Endothelial cell of umbilical vein (primary cell): Measurements from ENCODE around the gene KCNG2. TPM values are rescaled to one million over a fixed set of nuclear protein-coding genes. Genes with fewer than 3 reads are reported as not detected.
"Not testable (repeated sequence)": the region's sequence is repeated elsewhere in the genome, so short reads cannot be mapped to it uniquely, and the experiment has no call there.

ENCODE experiments used
- BruUV-seq: library from RNA; stranded (reverse); fragments of 400-500 nt; replicated peaks from 2 replicates; lab custom pipeline; 2021; lab: Mats Ljungman, UMichigan
- CTCF ChIA-PET: fragments of 300-600, 350-600 bp; sonication (Branson Sonifier 250); formaldehyde crosslinking; loops from one replicate; lab custom pipeline; 2021; ENCODE audit warnings: antibody characterized with exemption, inconsistent platforms; lab: Charles Lee
- POLR2A ChIA-PET: fragments of 300-600, 350-600 bp; sonication (Branson Sonifier 250); formaldehyde crosslinking; loops from one replicate; lab custom pipeline; 2021; ENCODE audit warnings: antibody characterized with exemption, inconsistent platforms; lab: Charles Lee
- DNase-seq: peaks from one replicate; pipeline ENCODE4 v3.0.0-alpha.2; 2011; ENCODE audit warnings: low read depth, low spot score
- FAIRE-seq: peaks from 2 replicates; lab custom pipeline; 2011; peaks lifted over from hg19 to GRCh38; lab: Jason Lieb, UNC
- H2AFZ ChIP-seq: 2 replicates; pipeline ENCODE4 v1.6.0; 2012; ENCODE audit warnings: low read depth, low read length, control low read depth, inconsistent platforms
- H3K27ac ChIP-seq: 2 replicates; pipeline ENCODE4 v1.5.1; 2011; ENCODE audit warnings: low read depth, mild to moderate bottlenecking, control low read depth, low read length, moderate library complexity; ENCODE audit not compliant: insufficient read depth
- H3K27me3 ChIP-seq, 2 experiments: 2 replicates each; pipeline versions ENCODE4 v1.6.0 to v1.6.1; 2011; ENCODE audit warnings: low read length in 2 of 2, mixed read lengths in 1 of 2; ENCODE audit not compliant: control insufficient read depth in 2 of 2, insufficient read depth in 2 of 2
- H3K36me3 ChIP-seq, 2 experiments: 2 replicates in 1 of 2; 3 replicates in 1 of 2; pipeline ENCODE4 v1.5.1; 2011; ENCODE audit warnings: low read length in 2 of 2, mild to moderate bottlenecking in 1 of 2, moderate library complexity in 1 of 2; ENCODE audit not compliant: control insufficient read depth in 2 of 2, insufficient read depth in 2 of 2; ENCODE audit errors: extremely low read depth in 1 of 2
- H3K4me1 ChIP-seq: 3 replicates; pipeline ENCODE4 v1.5.1; 2011; ENCODE audit warnings: mild to moderate bottlenecking, low read length; ENCODE audit not compliant: control insufficient read depth, insufficient read depth; ENCODE audit errors: extremely low read depth
- H3K4me2 ChIP-seq: 2 replicates; pipeline ENCODE4 v1.6.1; 2011; ENCODE audit warnings: low read length, control low read depth, mixed read lengths; ENCODE audit not compliant: insufficient read depth
- H3K4me3 ChIP-seq, 3 experiments: fragments of 200-600 bp in 1 of 3; sonication (generic), shearing (Covaris generic) in 1 of 3; replicated peaks in 1 of 3; 2 replicates each; pipeline ENCODE4 v1.5.1; 2011 to 2016; ENCODE audit warnings: control low read depth in 3 of 3, low read length in 3 of 3, mild to moderate bottlenecking in 2 of 3, inconsistent platforms in 1 of 3, low read depth in 1 of 3, moderate library complexity in 1 of 3; ENCODE audit not compliant: insufficient read depth in 1 of 3
- H3K79me2 ChIP-seq: 2 replicates; pipeline ENCODE4 v1.6.0; 2012; ENCODE audit warnings: low read length, inconsistent platforms; ENCODE audit not compliant: control insufficient read depth, insufficient read depth
- H3K9ac ChIP-seq: replicated peaks from 2 replicates; pipeline ENCODE3; 2011; ENCODE audit warnings: low read length, control low read depth; ENCODE audit not compliant: insufficient read depth; ENCODE audit errors: extremely low read depth
- H3K9me1 ChIP-seq: replicated peaks from 3 replicates; pipeline ENCODE4 v1.6.0; 2011; ENCODE audit warnings: mild to moderate bottlenecking, low read length; ENCODE audit not compliant: control insufficient read depth, insufficient read depth; ENCODE audit errors: extremely low read depth
- H3K9me3 ChIP-seq: replicated peaks from 2 replicates; pipeline ENCODE4 v1.5.1; 2012; ENCODE audit warnings: low read length, inconsistent platforms; ENCODE audit not compliant: control insufficient read depth, insufficient read depth
- H4K20me1 ChIP-seq: replicated peaks from 2 replicates; pipeline ENCODE3; 2011; ENCODE audit warnings: mild to moderate bottlenecking, low read length; ENCODE audit not compliant: control insufficient read depth, insufficient read depth; ENCODE audit errors: extremely low read depth
- CTCF ChIP-seq, 2 donors: IDR thresholded peaks; 1 replicate in 1 of 2; 2 replicates in 1 of 2; pipeline ENCODE4 v1.5.1; 2011; ENCODE audit warnings: low read length in 2 of 2, mild to moderate bottlenecking in 2 of 2, moderate library complexity in 2 of 2, control low read depth in 1 of 2, inconsistent platforms in 1 of 2, low read depth in 1 of 2; ENCODE audit not compliant: insufficient read depth in 1 of 2; ENCODE audit errors: extremely low read depth in 1 of 2
- EZH2 ChIP-seq: IDR thresholded peaks from 2 replicates; pipeline ENCODE4 v1.6.1; 2012; ENCODE audit warnings: borderline replicate concordance, low read depth, mild to moderate bottlenecking, moderate library complexity, low read length, inconsistent platforms; ENCODE audit not compliant: severe bottlenecking
- FOS ChIP-seq: IDR thresholded peaks from 2 replicates; pipeline ENCODE4 v1.6.1; 2011; ENCODE audit warnings: mild to moderate bottlenecking, low read length, moderate library complexity, borderline replicate concordance; ENCODE audit not compliant: insufficient read depth
- JUN ChIP-seq: IDR thresholded peaks from 2 replicates; pipeline ENCODE4 v1.6.1; 2011; ENCODE audit warnings: borderline replicate concordance, low read depth; ENCODE audit not compliant: insufficient read length, insufficient read depth
- MYC ChIP-seq: IDR thresholded peaks from one replicate; pipeline ENCODE4 v1.6.1; 2011; ENCODE audit warnings: mild to moderate bottlenecking, low read depth, low read length
- POLR2A ChIP-seq: IDR thresholded peaks from 2 replicates; pipeline ENCODE4 v1.6.1; 2012; ENCODE audit warnings: low read depth, mild to moderate bottlenecking, control low read depth, low read length
- dilution Hi-C: fragments of 300-500 bp; cut with MboI; formaldehyde crosslinking; loops from one replicate; pipeline ENCODE4 v1.15.0; 2019; ENCODE audit warnings: low sequenced_read_pairs; ENCODE audit not compliant: extremely low pct_ligation_motif_present
- intact Hi-C: fragments of 100-400 bp; cut with micrococcal nuclease; formaldehyde crosslinking; loops from one replicate; pipeline ENCODE4 v1.10.0; 2022
- polyA plus RNA-seq, 4 experiments: library from polyadenylated mRNA; depleted of rRNA in 3 of 4; stranded (reverse) in 3 of 4; unstranded in 1 of 4; fragments of >200 nt; gene quantifications; 2 replicates each; pipeline versions ENCODE4 v1.2.1 to v1.2.3, GENCODE V29; 2011 to 2012; ENCODE audit warnings: missing spikeins in 1 of 4
- total RNA-seq: library from RNA; stranded (reverse); gene quantifications from 2 replicates; pipeline ENCODE4 v1.2.3, GENCODE V29; 2021

The KCNG2 gene
- total and polyA plus RNA-seq, 2 donors (not counting 3 experiments of a cell fraction or from before 2014, with no cell fraction given) = not detected

GRCh38 chr18:79752946-79753345 lies 44.8 kb upstream of the KCNG2 start:
- H3K4me1 ChIP-seq, dilution Hi-C loops, H3K79me2 ChIP-seq, H3K27ac ChIP-seq, H3K27me3 ChIP-seq, FAIRE-seq, H4K20me1 ChIP-seq, CTCF ChIA-PET, H3K9ac ChIP-seq, DNase-seq, H3K4me3 ChIP-seq, H3K4me2 ChIP-seq, H3K9me3 ChIP-seq, BruUV-seq, H3K36me3 ChIP-seq, H2AFZ ChIP-seq, H3K9me1 ChIP-seq, POLR2A ChIA-PET, intact Hi-C loops: not testable (repeated sequence)

- no peak overlapping the region for H3K9ac ChIP-seq
- no peaks in the 10 kb centered on the region for H3K27me3 ChIP-seq
- no peaks in the 10 kb centered on the region for H3K9me3 ChIP-seq
- no peaks in the 10 kb centered on the region for H4K20me1 ChIP-seq
- H3K4me3 ChIP-seq = no peak overlapping the region
- H3K4me2 ChIP-seq = no peak overlapping the region
- intact Hi-C loops = no loop called here
- dilution Hi-C loops = no loop called here
- FAIRE-seq = no peak
- BruUV-seq = no TSS peak
- no peak for TF ChIP-seq JUN
- TF ChIP-seq POLR2A = no peak
- TF ChIP-seq FOS = no peak
- no peak for TF ChIP-seq CTCF (IDR thresholded peaks at IDR 0.05; ENCODE audit: extremely low read depth in 1 of 2, insufficient read depth in 1 of 2, low read depth in 1 of 2, low read length in 2 of 2)
- no peak for TF ChIP-seq MYC
- TF ChIP-seq EZH2 = no peak
- H3K27ac ChIP-seq = no peak overlapping the region
- no peak overlapping the region for H2AFZ ChIP-seq
- no peaks in the 10 kb centered on the region for H3K79me2 ChIP-seq
- CTCF ChIA-PET = no interaction called here
- H3K4me1 ChIP-seq = no peaks in the 10 kb centered on the region
- no peaks in the 10 kb centered on the region for H3K9me1 ChIP-seq
- POLR2A ChIA-PET = no interaction called here
- peaks cover 0 to 6% of the 10 kb centered on the region in 2 experiments for H3K36me3 ChIP-seq
- no peak for DNase-seq
Observed at GRCh38 chr18:79753391-79753851, 44.3 kb upstream of the KCNG2 start.
